ENCODE measurements around the gene UFSP1. TPM values are rescaled to one million over a fixed set of nuclear protein-coding genes. Genes with fewer than 3 reads are reported as not detected.

Gene UFSP1
- total and polyA plus RNA-seq, 2 of the 13 experiments (the other 11 are each of a cell fraction or from before 2014, with no cell fraction given): 0.65 to 3.3 TPM

DNA sequence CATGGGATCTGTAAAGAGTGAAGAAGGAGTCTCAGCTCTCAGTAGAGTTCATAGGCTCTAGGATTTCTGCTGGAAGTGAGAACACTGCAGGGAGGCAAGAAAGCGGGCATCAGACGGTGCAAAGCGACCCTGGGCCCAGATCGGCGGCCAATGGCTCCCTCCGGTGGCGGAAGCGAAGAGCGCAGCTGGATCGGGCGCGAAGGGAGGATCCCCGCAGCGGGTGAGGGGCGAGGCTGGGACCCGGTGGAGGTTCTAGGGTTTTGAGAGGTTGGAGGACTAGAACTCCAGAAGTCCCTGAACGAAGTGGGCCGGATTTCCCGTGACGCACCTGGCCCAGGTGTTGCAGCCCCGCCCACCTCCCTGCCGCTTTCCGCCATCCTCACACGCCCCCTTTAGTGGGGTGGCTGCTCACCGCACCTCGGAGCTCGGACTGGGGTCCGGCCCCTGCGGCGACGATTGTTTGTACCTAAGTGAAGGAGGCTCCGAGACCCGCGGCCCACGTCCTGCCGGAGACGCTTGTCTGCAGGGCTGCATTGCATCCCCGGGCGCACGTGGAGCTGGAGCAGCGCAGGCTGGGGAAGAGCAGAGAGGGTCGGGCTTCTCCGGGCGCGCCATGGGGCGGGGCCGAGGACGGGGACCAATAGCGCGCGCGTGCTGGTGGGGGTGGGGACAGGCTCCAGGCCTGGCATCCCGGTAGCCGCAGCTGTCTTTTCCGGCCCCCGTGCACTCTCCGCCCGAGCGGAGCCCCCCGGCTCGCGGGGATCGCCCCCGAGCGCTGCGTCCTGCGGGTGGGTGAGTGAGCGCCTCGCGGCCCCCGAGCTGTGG lies 37.3 kb downstream of the UFSP1 start, which contains the start of gene SLC12A9 (continued):
- TF ChIP-seq, protein P1, sequence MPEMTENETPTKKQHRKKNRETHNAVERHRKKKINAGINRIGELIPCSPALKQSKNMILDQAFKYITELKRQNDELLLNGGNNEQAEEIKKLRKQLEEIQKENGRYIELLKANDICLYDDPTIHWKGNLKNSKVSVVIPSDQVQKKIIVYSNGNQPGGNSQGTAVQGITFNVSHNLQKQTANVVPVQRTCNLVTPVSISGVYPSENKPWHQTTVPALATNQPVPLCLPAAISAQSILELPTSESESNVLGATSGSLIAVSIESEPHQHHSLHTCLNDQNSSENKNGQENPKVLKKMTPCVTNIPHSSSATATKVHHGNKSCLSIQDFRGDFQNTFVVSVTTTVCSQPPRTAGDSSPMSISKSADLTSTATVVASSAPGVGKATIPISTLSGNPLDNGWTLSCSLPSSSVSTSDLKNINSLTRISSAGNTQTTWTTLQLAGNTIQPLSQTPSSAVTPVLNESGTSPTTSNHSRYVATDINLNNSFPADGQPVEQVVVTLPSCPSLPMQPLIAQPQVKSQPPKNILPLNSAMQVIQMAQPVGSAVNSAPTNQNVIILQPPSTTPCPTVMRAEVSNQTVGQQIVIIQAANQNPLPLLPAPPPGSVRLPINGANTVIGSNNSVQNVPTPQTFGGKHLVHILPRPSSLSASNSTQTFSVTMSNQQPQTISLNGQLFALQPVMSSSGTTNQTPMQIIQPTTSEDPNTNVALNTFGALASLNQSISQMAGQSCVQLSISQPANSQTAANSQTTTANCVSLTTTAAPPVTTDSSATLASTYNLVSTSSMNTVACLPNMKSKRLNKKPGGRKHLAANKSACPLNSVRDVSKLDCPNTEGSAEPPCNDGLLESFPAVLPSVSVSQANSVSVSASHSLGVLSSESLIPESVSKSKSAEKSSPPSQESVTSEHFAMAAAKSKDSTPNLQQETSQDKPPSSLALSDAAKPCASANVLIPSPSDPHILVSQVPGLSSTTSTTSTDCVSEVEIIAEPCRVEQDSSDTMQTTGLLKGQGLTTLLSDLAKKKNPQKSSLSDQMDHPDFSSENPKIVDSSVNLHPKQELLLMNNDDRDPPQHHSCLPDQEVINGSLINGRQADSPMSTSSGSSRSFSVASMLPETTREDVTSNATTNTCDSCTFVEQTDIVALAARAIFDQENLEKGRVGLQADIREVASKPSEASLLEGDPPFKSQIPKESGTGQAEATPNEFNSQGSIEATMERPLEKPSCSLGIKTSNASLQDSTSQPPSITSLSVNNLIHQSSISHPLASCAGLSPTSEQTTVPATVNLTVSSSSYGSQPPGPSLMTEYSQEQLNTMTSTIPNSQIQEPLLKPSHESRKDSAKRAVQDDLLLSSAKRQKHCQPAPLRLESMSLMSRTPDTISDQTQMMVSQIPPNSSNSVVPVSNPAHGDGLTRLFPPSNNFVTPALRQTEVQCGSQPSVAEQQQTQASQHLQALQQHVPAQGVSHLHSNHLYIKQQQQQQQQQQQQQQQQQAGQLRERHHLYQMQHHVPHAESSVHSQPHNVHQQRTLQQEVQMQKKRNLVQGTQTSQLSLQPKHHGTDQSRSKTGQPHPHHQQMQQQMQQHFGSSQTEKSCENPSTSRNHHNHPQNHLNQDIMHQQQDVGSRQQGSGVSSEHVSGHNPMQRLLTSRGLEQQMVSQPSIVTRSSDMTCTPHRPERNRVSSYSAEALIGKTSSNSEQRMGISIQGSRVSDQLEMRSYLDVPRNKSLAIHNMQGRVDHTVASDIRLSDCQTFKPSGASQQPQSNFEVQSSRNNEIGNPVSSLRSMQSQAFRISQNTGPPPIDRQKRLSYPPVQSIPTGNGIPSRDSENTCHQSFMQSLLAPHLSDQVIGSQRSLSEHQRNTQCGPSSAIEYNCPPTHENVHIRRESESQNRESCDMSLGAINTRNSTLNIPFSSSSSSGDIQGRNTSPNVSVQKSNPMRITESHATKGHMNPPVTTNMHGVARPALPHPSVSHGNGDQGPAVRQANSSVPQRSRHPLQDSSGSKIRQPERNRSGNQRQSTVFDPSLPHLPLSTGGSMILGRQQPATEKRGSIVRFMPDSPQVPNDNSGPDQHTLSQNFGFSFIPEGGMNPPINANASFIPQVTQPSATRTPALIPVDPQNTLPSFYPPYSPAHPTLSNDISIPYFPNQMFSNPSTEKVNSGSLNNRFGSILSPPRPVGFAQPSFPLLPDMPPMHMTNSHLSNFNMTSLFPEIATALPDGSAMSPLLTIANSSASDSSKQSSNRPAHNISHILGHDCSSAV (CRISPR knock-in tag; IDR thresholded peaks at IDR 0.05; ENCODE audit: borderline replicate concordance): no peak
- no peak for TF ChIP-seq ZNF615 (CRISPR knock-in tag; IDR thresholded peaks at IDR 0.05; ENCODE audit: borderline replicate concordance)
- TF ChIP-seq KLF11 (CRISPR knock-in tag; IDR thresholded peaks at IDR 0.05): no peak
- TF ChIP-seq ZBTB43 (CRISPR knock-in tag; conservative IDR thresholded peaks at IDR 0.05): no peak
- TF ChIP-seq, protein P2, sequence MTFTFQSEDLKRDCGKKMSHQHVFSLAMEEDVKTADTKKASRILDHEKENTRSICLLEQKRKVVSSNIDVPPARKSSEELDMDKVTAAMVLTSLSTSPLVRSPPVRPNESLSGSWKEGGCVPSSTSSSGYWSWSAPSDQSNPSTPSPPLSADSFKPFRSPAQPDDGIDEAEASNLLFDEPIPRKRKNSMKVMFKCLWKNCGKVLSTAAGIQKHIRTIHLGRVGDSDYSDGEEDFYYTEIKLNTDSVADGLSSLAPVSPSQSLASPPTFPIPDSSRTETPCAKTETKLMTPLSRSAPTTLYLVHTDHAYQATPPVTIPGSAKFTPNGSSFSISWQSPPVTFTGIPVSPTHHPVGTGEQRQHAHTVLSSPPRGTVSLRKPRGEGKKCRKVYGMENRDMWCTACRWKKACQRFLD (CRISPR knock-in tag; IDR thresholded peaks at IDR 0.05; ENCODE audit: borderline replicate concordance): 0 out of 2 replicates have a peak, but pooled peaks have one; percentile 67
- TF ChIP-seq POLR2A (IDR thresholded peaks at IDR 0.05; ENCODE audit: insufficient read depth in 1 of 2, low read depth in 2 of 2, low read length in 2 of 2): peak in 1 of 2 experiments; percentile 59; a peak in 2 of 4 replicates
- TF ChIP-seq ZNF720 (CRISPR knock-in tag; IDR thresholded peaks at IDR 0.05): no peak
- peak; percentile 29; the same call in 1 of the 2 replicates for TF ChIP-seq ARID5B (CRISPR knock-in tag; IDR thresholded peaks at IDR 0.05)
- no peak for TF ChIP-seq ELF1 (CRISPR knock-in tag; IDR thresholded peaks at IDR 0.05)
- TF ChIP-seq NCOA1 (CRISPR knock-in tag; IDR thresholded peaks at IDR 0.05): peak; percentile 19; the same call in 1 of the 2 replicates
- no peak for TF ChIP-seq CEBPB (IDR thresholded peaks at IDR 0.05; ENCODE audit: borderline replicate concordance, low read depth, low read length)
- TF ChIP-seq SIX4 (CRISPR knock-in tag; IDR thresholded peaks at IDR 0.05): no peak
- TF ChIP-seq ZNF768 (CRISPR knock-in tag; IDR thresholded peaks at IDR 0.05): no peak
- peak; percentile 52; the same call in 1 of the 2 replicates for TF ChIP-seq ZNF160 (CRISPR knock-in tag; IDR thresholded peaks at IDR 0.05)

Measured in HepG2 (cell line).